HuH-7.5 (cell line): Measurements from ENCODE around the gene CPA2.
A peak's percentile ranks its signal among the peaks of the same experiment; 100 is the strongest.

Experiments used
- DNase-seq: peaks from one replicate; pipeline ENCODE4 v3.0.0; 2011; ENCODE audit warnings: low spot score

CPA2 gene

DNA sequence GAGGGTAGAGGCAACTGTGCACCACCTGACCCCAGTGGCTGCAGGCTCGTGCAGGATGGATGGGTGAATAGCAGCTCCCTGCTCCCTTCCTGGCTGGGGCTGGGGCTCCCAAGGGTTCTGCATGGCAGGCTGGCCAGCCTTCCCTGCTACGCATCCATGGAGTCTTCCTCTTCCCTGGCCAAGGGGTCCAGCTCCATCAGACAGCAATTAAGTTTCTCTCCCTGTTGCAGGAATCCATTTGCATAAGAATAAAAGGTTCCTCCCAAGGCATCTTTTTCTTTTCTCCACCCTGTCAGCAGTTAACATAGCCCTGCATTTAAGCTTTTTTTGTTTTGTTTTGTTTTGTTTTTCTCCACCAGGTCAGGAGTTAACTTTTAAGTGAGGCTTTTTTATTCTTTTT is 10.0 kb upstream of the CPA2 start:
- DNase-seq: no peak

DNA sequence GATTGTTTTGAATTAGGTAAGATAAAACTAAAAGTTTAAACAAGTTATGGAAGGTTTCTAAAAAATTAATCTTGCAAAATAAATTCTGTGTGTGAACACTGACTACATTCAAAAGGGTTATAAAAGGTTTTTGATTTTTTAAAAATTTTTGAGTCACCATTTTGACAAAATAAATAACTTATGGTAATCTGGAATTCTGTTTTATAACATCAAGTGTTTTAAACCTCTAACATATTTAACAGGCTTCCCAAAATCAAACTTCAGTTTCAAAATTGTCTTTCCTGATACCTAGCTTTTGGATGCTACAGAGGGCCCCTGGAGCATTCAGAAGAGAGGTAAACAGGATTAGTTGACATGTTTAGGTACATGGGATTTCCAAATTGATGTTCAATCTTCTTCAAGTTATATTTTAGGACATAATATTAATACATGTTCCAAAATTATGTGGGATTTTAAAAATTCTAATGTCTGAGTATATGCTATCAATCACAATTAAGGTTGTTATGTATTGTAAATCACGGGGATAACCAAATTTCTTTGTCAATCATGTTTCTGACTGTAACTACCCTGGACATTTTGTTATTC is 8.1 kb upstream of the CPA2 start:
- no peak for DNase-seq

DNA sequence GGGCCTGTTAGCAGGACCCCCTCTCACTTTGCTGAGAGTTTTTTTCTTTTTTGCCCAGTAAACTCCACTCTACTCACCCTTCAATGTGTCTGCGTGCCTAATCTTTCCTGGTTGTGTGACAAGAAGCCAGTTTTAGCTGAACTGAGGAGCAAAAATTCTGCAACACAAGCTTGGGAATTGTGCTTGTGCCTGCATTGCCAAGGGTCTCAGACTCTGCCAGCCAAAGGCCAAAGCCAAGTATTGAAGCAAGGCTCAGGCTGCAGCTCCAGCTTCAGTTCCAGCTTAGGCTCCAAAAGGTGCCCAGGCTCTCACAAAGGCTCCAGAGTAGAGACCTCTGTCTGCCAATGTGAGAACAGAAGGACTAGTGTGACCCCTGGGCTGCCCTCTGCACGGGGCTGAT is 4.2 kb upstream of the CPA2 start:
- no peak for DNase-seq

DNA sequence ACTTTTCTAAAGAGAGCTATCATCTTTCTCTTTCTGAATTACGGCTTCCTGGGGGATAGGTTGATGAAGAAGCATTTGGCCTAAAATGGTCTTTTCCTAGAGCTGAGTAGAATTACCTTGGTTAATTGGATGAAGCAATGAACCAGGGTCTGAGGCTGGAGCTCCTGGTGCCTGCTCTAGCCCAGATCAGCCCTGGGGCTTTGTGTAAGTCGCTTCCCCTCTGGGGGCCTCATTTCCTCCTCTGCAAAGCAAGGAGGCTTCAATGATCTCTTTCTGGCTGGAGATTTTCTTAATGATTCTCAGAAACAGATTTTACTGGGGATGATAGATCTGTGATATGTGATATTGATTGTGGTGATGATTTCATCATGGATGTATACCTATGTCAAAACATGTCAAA is 3.5 kb upstream of the CPA2 start:
- DNase-seq: no peak

DNA sequence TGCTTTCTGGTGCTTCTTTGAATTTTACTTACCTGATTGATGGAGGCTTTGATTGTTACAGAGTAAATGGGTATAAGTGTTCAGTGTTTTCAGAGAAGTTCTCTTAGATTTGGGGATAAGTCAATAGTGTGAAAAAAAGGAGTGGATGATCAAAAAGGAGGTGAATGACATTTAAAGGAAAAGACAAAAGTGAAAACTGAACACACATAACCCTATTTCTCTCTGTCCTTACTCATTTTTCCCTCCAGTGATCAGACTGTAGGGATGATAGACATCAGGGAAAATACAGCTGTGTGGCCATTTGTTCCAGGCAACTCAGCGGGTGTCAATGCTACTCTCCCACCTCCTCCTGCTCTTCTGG is 278 bp downstream of the CPA2 start:
- DNase-seq: no peak

DNA sequence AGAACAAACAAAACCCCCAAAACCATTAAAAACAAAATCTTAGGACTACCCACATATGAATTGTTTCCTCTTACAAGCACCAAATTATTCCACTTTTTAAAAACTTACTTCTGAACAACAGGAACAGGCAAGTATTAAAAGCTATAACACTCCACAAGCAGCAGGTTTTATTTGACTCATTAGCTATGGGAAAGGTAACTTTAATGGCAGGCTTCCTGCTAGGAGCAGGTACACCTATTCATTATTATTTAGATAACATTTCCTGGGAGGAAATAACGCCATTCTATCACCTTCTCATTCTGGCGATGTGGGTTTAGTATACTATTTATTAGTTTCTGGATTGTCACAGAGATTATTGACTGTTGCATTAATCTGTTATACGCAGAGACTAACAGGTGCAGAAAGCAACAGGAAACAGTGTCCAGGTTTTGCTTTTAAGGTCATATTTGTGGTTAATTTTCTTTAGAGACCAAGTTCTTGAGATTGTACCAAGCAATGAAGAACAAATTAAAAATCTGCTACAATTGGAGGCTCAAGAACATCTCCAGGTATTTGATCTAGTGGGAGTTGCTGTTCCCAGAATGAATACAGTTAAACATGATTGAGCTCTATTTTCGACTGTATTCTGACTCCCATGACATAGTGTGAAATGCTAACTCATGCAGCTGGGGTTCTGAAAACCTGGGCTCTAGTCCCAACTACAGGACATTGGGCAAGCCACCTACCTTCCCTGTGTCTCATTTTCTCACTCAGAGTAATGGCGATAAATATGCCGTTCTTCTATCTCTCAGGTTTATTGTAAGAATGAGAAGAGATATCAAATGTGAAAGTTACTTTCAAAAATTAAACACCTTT is 2.0 kb downstream of the CPA2 start:
- DNase-seq: no peak

DNA sequence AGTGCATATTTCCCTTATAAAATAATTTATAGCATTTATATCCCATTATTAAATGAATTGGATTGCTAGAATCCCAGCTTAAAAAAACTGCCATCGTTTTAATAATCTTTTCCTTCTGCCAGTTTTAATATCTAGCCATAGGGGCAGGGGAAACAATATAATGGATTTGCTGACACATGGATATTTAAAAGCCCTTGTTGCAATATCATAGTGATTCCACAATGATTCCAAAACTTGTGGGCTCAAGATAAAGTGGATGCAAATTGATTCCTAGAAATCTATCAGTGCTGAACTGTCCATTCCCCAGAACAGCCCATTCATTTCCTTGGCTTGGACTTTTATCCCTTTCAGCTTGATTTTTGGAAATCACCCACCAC is 2.6 kb downstream of the CPA2 start:
- no peak for DNase-seq

DNA sequence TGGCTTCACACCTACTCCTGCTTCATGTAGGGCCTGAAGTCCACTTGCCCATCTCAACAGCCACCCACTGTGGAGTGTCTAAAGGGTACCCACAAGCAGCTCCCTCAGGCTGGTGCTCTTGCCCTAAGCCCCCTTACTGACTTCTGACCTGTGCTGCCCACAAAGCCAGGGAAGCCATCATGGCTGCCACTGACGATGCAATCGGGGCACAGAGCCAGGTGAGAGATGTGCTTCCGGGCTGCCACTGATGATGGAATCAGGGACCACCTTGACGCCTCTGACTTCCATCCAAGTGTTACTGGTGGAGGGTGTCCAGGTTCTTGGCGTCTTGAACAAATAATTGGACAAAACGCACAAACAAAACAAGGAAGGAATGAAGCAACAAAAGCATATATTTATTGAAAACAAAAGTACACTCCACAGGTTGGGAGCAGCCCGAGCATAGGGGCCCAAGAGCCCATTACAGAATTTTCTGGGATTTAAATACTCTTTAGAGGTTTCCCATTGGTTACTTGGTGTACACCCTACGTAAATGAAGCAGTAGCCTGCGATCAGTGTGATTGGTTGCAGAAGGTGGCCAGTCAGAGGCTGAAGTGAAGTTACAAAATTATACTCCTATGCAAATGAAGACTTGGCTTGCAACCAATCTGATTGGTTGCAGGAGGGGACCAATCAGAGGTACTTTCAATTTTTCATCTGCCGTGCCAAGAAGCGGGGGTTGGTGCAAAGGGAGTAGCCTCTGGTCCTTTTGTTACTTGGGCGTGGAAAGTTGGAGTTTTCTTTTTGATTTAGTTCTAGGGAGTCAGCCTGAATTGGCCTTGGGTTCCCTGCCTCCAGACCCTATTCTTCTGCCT is 4.5 kb downstream of the CPA2 start:
- DNase-seq: no peak

DNA sequence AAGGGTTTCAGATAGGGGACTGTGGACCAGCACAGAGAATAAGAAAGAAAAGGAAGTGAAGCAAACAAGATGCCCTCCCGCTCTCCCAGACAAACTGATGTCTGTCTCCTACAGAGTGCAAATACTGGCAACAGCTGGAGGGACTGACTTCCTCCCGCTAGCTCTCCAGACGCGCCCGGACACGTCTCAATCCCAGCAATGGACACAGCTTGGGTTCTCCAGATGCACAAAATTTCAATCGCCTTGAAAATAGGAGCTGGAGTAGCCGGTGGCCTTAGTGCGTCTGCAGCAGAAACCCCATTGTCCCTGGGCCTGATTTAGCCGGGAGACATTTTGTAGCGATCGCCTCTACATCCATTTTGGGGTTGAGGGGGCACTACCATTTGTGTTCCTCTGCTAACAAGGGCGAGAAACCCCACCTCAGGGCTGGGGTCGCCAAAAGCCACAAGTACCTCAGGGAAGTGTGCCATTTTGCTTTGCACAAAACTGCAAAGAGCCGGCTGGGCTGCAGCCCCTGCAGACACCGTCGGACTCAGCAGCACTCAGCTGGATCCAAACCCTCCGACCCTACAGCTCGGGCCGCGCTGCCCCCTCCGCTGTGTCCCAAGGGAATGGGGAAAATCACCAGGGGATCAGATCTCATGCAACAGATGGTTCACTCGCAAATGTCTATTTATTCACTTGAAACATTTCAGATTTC is 5.9 kb downstream of the CPA2 start:
- no peak for DNase-seq

DNA sequence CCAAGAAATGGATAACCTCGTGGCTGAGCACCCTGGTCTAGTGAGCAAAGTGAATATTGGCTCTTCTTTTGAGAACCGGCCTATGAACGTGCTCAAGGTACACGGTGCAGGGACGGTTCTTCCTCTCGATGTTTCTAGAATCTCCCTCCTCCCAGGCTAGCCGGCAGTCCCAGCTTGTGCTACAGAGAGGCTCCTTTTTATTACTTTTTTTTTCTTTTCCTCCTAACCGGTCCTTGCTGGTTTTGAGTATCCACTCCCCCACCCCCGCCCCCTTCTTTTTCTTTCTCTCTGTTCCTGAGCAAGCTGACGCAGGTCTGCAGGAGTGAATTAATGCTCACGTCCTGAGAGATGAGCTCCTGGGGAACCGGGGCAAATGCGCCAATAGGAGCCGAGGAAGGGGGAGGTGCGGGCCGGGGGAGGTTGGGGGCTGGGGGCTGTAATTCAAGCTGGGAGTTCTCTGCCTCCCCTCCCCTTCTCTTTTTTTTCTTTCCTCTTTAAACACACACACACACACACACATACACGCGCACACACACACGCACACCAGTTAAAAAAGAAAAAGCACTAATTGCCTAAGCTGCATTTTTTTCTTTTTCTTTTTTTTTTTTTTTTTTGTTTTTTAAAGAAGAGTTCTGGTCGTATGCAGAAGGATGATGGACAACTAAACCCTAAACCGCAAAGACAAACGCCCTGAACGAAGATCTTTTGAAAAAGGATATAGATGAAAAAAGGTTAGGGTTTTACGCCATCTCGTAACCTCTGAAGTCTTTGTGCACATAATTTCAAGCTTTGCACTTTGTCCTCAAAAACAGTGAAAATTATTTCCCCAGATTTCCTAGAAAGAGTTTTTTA is 6.6 kb downstream of the CPA2 start:
- no peak for DNase-seq

DNA sequence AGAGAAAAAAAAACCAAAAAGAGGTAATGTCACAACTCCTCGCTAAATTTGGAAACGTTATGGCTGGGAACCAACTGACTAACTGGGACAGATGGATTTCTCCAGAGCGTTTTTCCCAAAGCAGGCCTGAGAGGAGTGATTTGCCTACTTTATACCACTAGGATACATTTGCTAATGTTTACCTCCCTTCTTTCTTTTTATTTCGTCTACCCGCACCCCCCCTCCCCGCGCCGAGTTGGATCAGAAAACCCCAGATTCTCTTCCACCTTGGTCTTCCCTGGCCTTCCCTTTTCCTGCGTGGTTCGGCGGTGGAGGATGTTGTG is 7.2 kb downstream of the CPA2 start:
- DNase-seq: no peak

DNA sequence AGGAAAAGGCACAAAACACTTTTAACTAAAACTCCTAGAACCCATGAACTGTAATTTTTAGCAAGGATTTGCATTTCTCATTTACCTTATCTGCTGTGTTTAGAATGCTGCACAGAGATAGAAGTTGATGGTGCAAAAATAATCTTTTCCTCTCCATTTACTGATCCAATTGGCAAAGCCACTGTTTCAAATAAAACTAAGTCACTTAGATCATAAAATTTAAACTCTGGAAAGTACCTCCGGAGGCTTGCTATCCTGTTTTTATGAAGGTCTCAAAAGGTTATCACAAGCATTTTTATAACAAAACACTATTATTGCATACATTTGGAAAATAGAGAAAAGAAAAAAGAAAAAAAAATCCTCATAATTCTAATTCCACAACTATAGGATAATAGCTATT is 7.6 kb downstream of the CPA2 start:
- no peak for DNase-seq

DNA sequence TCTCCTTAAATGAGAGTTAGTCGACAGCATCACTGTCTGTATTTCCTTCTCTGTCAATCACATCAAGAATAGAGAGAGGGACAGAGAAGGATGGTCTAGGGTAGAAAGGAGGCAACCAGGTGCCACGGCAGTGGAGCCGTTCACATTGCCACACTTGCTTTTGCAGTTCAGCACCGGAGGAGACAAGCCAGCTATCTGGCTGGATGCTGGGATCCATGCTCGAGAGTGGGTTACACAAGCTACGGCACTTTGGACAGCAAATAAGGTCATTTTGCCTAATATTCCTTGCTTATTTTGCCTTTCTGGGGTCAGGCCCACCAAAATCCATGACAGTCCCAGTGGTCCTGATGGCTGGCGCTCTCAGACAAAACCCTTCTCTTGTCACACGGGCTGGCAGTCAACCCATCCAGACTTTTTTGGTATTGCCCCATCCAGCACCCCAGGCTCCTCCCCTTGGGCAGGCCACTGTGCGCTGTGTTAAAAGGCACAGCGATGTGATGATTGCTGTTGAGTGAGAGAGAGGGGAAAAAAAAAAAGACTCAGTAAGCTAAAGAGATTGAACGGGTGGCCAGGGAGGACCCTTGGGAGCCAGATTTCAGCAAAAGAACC is 8.4 kb downstream of the CPA2 start:
- DNase-seq: no peak

DNA sequence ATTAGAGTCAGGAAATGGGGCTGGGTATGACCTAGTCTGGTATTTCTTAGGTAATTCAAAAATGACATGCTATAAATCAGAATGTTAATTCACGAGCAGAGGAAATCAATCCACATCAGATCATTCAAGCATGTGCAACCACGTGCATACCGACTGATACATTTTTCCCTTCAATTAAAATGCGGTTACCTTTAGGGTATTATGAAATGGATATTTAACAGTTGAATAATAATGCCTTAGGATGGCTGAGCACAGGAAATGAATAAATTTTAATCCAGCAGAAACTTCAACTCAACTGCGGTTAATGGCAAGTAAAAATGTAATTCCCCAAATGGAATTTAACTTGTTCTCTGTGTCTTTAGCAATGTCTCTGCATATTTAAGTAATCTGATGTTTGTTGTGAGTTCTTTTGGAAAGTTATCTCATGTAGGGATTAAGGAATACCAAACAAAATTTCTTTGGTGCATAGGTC is 9.2 kb downstream of the CPA2 start:
- no peak for DNase-seq

DNA sequence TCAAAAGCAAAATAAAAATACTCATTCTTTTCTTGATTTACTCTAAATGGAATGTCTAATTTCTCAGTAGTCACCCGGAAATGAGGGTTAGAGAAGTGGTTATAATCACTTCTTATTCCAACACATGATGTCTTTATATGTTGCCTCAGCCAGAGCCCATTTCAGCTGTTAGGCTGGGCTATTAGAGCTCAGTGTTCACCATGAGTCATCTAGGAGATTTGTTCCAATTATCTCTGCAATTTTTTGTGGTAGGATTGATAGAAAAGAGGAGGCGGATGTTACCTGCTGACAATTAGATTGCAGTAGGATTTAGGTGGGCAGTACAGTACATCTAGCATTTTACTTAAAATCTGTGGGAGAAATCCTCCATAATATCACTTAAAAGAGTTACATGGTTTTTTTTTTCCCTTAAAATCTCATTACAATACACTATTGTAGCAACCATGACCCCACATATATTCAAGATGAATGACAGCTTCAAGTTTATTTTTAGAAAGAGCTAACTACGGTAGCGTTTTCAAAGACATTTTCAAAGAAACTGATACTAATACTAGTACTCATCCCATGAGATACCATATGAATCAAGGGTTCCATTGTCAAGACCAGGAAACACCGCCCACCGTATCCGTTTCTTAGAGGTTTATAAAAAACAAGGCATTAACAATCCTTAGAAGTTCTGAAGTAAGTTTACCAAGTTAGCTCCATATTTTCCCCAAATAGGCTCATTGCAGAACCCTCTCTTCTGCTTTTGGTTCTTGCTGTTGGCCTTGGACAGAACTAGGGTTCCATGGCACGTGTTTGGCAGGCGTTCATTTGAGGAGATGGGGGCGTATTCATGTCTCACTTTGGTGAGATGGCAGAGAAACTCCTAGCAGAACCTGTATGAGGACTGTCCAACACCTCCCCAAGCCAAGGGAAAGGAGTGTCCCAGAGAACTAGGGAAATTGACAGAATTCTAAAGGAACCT is 10.4 kb downstream of the CPA2 start:
- DNase-seq: no peak

DNA sequence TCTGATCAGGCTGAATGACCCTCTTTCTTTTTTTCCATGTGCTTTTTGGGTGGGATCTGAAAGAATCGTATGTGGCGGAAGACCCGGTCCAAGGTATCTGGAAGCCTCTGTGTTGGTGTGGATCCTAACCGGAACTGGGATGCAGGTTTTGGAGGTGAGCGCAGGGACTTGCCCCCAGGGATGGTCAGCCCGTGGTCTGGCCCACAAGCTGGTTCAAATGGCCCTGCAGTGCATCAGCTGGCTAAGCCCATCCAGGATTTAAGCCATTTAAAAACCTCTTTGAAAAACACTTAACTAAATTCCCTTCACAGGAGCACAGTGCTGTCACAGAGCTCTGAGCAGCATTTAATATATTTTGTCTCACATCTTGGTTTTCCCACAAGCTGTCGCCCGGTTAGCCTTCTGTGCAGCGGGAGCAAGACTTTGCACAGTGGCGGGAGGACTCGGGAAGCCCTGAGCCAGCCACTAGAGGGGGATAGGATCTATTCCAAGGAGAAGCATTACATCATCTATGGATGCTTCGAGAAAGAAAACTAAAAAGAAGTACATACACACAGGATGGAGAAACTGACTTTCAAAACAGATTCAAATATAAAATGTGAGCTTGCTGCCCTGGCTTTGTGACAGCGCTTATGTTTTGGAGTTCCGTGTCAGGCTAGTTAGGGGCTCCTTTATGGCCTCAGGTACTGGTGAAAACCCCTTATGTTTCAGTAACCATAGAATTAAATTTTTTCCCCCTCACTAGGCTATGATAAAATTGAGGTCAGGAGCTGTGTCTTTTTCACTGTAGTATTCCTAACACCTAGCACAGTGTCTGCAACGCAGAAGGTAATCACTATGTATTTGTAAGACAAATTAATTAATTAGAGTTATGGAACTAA is 11.3 kb downstream of the CPA2 start:
- DNase-seq: peak; percentile 59

DNA sequence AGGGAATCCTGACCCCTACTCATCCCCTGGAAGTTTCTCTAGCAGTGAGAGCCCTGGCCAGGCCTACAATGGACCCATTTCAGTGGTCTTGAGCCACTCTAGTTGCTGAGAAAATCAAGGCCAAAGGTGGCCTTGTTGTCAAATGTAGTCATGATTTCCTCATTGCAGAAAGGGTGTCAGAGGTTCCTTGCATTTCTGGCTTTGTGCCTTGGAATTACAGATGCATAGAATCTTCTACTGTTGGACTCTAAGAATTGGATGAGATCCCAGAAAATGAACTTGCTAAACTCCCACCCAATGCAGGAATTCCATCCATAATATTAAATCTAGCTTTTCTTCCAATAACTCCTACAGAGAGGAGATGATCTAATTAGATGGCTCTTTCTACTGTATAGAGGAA is 12.2 kb downstream of the CPA2 start:
- no peak for DNase-seq

DNA sequence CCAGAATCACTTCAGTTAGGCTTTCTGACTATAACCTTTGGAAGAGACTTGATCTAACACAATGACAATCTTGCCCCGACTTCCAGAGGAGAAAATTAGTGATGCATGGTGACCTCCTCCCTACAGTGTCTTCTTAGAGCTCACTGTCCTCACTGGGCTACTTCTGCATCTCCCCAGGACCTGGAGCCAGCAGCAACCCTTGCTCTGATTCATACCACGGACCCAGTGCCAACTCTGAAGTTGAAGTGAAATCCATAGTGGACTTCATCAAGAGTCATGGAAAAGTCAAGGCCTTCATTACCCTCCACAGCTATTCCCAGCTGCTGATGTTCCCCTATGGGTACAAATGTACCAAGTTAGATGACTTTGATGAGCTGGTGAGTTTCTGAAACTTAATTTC is 12.6 kb downstream of the CPA2 start:
- DNase-seq: no peak

DNA sequence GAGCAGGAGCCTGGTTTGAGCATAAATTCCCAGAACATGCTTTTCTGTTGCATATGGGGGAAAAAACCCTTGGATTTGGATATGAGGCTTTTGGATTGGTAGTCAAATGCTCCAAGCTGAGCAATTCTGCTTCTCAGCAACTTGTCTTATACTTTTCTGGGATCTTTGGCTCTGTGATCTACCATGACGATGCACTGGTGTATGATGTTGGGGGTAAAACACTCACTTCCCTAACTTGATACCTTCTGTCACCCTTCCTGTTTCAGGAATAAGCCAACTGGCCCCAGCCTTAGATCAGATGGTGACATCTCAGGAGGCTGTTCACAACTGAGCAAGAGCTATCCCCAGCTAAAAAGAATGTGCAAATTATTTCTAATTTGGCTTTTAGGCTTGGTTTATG is 13.2 kb downstream of the CPA2 start:
- no peak for DNase-seq
